Activated gamma-delta T cell (primary cell): Measurements from ENCODE around the gene LIN37.

Experiments used
- DNase-seq: peaks from one replicate; lab custom pipeline; 2025; lab: John Stamatoyannopoulos, UW
- total RNA-seq, 2 donors: gene quantifications; one replicate each; lab custom pipeline; 2026; lab: John Stamatoyannopoulos, UW

The LIN37 gene, protein sequence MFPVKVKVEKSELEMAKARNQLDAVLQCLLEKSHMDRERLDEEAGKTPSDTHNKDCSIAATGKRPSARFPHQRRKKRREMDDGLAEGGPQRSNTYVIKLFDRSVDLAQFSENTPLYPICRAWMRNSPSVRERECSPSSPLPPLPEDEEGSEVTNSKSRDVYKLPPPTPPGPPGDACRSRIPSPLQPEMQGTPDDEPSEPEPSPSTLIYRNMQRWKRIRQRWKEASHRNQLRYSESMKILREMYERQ
- total RNA-seq, result 5.8 to 6.2 reads per million in 2 donors

DNA sequence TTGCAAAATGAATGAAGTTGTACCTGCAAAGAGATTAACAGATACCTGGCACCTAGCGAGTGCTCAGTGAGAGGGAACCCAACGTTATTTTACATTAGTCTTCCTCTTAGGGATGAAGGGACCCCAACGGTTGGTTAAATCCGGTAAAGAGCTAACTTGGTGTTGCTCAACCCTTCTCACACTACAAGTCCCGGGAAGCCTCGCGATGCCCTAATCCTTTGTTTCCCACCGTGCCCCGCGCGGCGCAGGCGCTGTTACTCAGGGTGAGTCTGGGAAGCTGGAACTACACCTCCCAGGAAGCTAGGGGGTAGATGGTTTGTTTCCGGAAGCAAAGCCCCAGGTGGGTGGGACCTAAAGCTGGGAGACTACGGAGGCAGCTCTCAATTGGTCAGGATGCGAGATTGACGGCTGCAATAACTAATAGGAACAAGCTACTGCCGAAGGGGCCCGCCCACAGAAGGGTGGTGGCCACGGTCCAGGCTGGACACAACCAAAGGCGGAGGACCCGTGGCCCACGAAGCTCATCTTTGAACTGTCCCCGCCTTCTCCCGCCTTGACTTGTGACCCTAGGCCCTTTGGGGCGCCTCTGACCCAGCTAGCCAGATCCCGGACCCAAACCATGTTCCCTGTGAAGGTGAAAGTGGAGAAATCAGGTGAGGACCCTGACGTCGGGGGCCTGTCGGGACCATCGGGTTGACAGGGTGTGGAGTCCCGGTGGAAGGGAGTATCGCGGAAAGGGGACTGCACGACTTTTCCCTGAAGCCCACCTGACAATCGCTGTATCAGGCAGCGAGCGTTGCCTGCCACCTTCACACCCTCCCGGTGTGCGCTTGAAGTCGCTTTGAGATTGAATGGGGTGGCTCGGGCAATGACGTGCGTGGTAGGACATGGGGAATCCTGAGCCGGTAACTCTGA lies at the start of gene LIN37:
TSS of gene LIN37 (plus strand) at position 471 of the 915 bp plus-strand sequence. CDS start at position 620, 149 bp downstream.
- DNase-seq, result peak; percentile 99

DNA sequence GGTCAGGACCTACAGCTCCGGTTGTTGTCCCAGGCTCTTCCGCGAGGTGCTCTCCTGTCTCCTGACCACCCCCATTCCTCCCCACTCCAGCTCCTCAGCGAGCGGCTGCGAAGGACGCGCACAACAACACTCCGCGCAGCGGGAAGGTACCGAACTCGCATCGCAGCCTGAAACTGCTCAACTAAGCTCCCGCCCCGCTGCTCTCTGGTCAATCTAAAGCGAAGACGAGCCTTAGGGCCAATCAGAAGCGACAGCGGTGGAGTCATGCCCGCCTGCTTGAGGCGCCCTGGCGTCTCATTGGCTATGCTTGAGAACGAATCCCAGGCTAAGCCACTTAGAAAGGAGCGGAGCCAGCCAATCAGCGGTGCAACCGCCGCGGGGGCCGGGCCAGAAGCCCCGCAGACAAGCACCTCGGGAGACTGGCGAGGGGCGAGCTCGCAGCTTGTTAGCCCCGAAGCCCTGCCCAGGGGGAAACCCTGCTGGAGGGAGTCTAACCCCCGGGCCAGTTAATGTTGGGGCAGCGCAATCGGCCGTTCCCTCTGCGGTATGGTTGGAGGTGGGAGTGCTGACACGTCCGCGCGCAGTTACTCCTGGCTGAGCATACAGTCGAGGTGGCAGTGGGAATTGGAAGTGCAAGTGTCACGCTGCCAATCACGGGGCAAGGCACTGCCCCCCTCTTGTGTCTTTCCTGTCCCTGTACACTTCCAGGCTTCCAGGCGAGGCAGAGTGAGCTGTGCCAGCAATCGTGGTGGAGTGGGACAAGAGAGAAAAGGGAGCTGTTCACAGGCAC lies 46.0 kb upstream of the LIN37 start:
- DNase-seq, result peak; percentile 77

DNA sequence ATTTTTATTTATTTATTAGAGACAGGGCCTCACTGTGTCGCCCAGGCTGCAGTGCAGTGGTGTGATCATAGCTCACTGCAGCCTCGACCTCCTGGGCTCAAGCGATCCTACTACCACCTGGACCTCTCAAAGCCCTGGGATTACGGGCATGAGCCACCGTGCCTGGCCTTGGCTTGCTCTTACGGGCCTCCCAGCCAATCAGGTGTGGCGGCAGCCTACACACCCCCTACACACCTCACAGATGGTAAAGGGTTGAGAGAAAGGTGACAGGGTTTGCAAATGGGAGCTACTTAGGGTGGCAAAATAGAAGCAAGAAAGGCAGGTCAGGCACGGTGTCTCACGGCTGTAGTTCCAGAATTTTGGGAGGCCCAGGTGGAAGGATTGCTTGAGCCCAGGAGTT lies 45.0 kb upstream of the LIN37 start:
- no peak for DNase-seq

DNA sequence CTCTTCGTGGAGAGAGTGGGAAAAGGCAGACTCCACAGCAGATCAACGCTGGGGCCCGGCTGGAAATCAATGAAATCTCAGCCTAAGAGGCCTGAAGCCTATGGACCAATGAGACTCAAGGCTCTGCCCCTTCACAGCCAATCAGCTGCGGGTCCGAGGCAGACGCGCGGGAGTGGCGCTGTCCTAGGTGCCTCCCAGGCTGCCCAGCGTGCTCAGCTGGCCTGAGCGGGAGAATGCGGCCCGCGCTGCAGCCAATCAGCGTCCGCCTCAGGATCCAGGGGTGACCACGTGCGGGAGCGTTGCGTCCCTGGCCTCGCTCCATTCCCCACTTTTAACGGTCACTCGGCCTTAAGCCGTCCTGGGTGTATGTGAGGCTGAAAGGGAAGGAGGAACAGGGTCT lies 44.2 kb upstream of the LIN37 start, which contains the start of gene ZBTB32:
TSS of gene ZBTB32 (plus strand) at position 341 of the 400 bp plus-strand sequence. CDS start 10,069 bp downstream, outside the sequence.
- no peak for DNase-seq

DNA sequence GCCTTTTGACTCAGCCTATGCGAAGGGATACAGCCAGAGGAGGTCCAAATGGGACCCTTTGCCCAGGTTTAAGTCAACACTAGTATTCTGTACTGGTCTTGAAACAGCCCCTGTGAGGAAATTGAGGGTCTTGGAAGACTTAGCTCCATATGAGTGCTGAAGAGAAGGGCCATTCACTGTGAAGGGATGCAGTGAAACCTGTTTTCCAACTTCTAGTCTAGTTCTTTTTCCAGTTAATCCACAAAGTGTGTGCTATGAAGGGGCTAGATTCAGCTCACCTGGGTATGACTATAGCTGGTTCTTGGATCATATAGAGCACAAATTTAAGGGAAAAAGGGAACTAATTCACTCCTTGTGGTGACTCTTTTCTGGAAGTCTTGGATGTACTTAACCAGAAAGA lies 40.0 kb upstream of the LIN37 start:
- DNase-seq, result no peak

DNA sequence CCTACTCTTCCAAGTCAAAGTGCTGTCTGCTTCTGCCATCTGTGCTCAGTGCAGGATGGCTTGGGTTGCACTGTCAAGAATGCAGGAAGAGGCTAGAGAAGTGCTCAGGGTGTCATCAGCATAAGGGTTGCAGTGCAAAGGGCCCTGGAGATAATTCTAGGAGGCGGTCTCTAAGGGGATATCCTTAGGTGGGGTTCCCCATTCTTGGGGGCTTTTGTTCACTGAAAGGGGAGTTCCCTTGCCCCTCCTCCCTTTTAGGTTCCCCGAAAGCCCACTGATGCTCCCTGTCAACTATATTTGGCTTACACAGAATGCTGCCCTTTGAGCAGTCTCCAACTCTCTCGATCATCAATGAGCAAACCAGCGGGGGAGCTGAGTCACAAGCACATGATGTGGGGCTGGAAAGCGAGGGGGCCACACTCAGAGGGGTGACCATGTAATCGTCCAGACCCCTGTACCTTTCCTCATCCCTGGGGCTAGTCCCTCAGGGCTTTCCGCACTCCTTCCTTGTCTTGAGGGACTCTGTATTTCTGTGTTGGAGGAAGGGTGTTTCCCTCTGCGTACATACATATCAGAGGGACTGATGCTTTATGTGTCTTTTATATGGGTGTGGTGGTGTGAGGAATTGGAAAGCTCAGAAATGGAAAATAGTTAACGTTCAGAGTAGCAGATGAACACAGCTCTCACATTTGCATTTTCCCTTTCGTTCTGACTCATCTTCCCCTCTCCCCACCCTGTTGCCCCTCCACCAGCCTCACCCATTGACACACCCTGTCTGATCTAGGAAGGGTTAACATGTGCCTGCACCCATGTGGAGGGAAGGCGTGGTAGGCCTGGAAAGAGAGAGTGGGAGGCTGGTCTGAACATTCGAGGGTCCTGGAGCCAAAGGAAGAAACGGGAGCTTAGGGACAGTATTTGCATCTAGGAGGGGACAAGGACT lies 37.3 kb upstream of the LIN37 start:
- no peak for DNase-seq

DNA sequence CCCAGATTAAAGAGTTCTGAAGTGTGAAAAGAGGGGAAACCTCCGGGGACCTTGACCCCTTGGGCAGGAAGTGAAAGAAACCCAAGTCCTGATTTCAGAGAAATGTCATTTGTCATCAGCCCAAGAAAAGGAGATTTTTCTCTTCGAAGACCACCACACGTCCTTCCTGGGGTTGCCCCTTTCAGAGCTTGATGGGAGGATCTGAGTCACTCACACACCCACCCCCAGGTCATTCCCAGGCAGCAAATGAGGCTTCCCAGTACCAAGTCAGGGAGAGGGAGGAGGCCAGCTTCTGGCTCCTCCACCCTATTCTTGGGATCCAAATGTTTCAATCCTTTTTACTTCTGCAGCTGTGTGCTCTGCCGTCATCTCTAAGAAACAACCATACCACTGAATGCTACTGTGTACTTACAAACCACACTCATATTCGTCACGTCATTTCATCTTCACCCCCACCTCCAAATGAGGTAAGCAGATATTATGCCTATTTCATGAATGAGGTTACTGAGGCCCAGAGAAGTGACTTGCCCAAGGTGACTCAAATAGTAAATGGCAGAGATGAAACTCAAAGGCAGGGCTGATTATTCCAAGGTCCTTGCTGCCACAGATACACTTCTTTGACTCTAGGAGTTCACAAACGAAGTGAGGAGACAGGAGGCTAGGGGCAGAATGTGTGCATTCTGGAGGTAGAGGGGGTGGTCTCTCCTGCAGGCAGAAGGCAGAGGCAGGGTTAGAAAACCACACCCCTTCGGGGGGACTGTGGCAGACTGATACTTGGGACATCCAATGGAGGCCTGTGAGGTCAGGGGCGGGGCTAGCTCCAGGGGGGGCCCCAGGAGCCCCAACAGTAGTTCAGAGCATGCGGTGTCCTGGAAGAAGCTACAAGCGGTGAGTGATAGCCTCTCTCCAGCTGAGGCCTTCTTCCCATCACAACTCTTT lies 35.5 kb upstream of the LIN37 start:
- no peak for DNase-seq

DNA sequence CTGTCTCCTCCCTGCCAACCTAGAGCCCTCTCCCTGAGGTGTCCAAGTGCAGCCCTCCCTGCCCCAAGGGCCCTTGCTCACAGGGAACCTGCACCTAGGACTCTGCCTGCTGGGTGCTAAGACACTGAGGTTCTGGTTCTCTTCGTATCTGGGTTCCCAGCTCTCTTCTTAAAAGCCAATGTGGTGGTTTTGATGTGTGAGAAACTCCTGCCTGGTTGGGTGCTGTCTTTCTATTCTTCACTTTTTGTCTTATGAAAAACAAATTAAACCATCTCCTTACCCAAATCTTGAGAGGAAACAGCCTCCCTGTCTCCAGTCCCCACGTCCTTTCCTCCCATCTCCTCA lies 34.9 kb upstream of the LIN37 start:
- DNase-seq, result no peak

DNA sequence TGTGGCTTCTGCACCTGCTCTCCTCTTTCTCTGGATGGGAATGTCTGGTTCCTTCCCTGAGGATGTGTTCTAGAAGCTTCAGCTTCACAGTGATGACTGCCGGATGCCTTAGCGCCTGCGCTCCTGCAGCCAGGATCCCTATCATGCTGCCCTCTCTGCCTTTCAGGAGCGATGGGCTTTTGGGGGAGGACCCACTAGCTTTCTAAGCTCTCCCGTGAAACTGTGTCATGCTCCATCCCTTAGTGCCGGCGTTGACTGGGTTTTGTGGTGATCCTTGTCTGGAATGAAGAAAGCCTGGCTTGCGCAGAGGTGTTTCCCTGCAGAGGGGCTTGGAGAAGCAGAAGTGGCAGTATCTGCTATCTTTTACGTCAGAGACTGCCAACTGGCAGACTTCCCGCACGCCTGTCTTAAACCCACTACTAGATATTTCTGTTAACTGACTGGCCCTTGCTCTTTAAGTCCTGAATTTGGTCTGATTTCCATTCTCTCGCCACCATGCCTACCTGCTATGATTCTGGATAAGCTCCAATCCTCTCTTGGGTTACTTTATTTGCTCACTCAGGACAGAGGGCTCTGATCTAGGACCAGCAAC lies 34.4 kb upstream of the LIN37 start:
- no peak for DNase-seq

DNA sequence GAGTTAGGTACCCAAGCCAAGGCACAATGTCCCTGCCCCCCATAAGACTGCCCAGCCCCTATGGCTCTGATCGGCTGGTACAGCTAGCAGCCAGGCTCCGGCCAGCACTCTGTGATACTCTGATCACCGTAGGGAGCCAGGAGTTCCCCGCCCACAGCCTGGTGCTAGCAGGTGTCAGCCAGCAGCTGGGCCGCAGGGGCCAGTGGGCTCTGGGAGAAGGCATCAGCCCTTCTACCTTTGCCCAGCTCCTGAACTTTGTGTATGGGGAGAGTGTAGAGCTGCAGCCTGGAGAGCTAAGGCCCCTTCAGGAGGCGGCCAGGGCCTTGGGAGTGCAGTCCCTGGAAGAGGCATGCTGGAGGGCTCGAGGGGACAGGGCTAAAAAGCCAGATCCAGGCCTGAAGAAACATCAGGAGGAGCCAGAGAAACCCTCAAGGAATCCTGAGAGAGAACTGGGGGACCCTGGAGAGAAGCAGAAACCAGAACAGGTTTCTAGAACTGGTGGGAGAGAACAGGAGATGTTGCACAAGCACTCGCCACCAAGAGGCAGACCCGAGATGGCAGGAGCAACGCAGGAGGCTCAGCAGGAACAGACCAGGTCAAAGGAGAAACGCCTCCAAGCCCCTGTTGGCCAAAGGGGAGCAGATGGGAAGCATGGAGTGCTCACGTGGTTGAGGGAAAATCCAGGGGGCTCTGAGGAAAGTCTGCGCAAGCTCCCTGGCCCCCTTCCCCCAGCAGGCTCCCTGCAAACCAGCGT lies 33.6 kb upstream of the LIN37 start:
- DNase-seq, result no peak

DNA sequence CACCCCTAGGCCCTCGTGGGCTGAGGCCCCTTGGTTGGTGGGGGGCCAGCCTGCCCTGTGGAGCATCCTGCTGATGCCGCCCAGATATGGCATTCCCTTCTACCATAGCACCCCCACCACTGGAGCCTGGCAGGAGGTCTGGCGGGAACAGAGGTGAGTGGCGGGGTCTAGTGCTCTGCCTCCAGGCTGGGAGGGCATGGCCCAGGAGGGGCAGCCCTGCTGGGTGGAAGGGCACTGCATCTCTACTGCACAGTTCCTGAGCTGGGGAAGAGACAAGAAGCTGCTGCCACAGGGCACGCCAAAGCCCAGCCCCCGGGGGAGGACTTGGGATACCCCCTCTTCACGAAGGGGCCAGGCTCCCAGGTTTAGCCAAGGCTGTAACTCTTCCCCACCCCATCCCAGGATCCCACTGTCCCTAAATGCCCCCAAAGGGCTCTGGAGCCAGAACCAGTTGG lies 33.0 kb upstream of the LIN37 start:
- no peak for DNase-seq

DNA sequence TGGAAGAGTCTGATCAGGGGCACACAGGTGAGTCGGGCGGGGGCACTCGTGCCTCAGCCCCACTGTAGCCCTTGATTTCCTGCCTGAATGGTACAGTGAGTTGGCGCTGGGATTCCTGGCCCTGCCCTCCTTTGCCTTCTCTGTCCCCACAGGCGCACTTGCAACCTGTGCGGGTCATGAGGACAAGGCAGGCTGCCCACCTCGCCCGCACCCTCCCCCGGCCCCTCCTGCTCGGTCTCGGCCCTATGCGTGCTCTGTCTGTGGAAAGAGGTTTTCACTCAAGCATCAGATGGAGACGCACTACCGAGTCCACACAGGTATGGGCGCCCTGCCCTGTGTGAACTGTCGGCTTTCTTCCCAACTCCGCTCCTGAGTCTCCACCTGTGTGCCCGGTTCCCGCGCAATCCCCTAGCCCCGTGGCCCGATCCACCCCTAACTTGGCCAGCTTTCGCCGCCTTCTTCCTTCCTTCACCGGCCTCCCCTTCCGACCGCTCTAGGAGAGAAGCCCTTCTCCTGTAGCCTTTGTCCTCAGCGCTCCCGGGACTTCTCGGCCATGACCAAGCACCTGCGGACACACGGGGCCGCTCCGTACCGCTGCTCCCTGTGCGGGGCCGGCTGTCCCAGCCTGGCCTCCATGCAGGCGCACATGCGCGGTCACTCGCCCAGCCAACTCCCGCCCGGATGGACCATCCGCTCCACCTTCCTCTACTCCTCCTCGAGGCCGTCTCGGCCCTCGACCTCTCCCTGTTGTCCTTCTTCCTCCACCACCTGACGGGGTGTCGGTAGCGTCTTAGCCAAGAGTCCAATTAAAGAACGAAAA lies 32.2 kb upstream of the LIN37 start:
- no peak for DNase-seq

DNA sequence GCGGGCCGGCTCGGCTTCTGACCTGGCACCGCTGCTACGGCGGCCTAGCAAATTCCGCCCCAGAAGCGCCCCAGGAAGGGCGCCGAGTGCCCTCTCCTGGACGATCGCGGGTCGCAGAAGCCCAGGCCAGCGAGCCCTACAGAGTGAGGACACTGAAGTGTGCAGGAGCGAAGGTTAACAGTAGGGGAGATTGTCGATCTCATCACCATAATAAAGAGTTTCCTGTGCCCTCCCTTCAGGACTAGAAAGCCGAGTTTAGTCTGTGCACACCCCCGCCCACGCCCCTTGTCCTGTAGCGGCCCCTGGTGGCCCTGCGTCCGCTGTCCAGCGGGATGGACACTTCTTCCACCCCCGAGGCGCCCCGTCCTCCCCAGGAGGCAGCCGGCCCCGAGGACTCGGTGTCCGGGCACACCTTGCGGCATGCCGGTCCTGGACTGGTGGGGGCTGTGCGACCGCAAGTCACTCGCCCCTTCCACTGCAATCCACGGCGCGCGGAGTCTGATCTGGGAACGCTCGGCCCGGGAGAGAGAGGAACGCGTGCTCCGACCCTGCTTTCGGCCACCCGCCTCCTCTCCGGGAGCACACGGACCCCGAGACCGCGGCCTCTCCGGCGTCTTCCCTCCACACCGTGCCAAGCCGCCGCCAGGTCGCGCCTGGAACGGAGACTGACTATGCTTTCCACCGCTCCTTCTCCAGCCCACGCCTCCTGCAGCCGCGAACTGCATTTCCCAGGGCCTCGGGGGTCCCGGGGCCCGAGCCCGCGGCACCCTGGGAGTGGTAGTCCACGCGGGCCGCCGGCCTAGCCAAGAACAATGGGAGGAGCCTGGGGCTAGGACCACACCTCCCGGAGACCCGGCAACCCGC lies 31.3 kb upstream of the LIN37 start:
- peak; percentile 93 for DNase-seq

DNA sequence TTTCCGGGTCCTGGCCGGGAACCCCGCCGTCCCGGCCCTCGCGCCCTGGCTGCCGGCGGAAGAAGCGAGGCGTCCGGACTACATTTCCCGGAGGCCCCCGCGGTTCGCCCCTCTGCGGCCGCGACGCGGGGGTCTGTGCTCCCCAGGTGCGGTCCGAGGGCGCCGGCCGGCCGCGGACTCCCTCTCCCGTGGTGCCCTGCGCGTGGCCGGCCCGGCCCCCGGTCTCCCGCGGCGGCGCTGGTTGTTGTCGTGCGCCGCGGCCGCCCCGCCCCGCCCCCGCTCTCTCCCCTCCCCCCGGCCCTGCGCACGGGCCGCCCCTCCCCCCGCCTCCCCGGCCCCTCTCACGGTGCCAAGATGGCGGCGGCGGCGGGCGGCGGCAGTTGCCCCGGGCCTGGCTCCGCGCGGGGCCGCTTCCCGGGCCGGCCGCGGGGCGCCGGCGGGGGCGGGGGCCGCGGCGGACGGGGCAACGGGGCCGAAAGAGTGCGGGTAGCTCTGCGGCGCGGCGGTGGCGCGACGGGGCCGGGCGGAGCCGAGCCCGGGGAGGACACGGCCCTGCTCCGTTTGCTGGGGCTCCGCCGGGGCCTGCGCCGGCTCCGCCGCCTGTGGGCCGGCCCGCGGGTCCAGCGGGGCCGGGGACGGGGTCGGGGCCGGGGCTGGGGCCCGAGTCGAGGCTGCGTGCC lies 30.6 kb upstream of the LIN37 start, which contains the start of gene KMT2B:
TSS of gene KMT2B (plus strand) at position 339 of the 680 bp plus-strand sequence. CDS start at position 355, 16 bp downstream.
- no peak for DNase-seq

DNA sequence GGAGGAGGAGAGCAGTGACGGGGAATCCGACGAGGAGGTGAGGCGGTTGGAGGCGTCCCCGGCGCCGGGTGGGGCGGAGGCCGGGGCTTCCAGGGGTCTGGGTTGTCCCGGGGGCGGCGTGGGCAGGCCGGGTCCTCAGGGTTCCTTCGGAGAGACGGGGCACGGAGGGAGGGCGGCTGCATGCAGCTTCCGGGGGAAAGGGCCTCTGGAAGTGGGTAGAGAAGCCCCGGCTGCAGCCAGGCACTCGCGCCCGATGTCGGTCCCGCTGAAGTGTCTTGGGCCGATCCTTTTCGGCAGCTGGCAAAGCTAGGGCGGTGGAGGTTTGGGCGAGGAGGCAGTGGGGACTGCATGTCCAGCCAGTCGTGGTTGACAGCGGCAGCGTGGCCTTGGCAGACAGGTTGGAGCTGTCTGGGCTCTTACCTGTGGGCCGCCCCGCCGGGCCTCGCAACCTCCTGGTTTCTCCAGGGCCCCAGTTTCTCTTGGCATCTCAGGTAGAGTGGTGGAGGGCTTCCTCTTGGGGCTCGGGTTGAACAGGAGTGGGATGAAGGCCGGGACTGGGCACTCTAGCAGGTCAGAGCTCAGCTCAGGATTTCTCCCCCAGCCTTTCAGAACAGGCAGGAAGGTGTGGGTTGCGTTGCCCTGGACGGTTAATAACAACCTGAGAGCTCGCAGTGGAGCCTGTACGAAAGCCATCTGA lies 29.9 kb upstream of the LIN37 start:
- peak; percentile 39 for DNase-seq
